Activated CD4-positive, alpha-beta T cell treated with anti-CD3 and anti-CD28 coated beads for 48 hours (primary cell): ENCODE results near the gene HPS1.
A peak's percentile ranks its signal among the peaks of the same experiment; 100 is the strongest.

Experiments used
- DNase-seq: peaks from one replicate; pipeline ENCODE4 v3.0.0-alpha.2; 2020

Gene HPS1

DNA sequence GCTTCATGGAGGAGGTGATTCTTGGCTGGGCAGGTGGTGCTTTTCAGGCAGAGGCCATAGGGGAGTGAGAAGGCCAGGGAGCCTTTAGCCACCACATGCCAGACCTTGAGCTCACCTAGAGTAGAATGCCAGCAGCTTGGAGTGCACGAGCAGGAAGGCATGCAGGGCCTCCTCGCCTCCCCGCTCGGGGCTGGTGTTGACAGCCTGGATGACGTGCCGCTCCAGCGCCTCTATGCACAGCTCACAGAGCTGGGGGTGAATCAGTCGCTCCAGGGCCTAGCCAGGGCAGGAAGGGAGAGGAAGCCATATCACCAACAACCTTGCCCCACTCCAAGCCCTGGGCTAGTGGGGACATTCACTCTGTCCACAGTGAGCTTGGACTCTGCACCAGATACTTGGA, 15.7 kb downstream of the HPS1 start:
- DNase-seq: no peak

DNA sequence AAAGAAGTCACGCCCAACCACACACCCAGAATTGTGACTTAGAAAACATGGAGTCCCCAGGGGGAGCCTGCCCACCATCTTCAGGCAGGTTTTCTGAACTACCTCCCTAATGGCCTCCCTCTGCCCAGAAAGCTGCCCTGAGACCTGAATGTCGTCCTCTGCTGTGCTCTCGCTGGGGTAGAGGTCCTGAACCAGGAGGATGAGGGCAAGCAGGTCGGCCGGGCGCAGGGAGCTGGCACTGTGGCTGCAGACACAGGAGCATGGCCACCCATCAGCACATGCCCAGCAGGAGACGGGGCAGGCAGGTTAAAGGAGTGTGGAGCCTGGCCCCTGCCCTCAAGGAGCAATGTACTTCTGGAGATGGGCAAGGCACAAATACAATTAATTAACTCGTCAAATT, 16.3 kb downstream of the HPS1 start:
- DNase-seq: no peak

DNA sequence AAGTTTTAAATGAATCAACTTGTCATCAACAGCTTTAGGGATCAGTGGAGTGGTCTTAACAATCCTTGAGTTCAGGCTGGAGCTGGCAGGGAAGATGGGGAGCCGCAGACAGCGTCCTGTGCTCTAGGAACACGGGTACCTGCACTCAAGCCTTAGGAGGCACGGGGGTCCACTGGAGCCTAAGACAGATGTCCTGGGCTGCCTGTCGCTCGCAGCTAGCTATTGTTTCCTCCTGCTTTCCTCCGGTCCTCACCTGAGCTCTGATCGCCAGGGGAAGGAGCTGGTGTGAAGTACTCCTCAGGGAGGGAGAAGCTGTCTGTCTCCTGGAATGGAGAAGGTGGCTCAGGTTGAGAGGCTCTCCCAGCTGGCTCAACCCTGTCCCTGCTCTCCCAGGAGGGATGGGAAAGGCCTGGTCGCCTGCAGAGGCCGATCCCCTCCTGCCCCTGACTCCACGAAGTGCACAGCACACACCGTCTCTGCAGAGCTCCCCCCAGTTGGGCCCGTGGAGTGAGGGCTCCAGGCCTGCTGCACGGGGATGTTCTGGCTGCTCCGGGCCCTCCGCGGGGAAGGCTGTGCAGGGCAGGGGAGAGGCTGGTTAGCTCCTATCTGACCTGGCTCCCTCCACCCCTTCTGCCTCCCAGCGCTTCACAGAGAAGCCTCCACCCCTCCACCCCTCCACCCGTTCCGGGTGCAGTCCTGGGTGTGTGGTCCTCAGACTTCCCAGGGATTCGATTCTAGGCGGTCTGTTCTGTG, 17.2 kb downstream of the HPS1 start:
- no peak for DNase-seq

DNA sequence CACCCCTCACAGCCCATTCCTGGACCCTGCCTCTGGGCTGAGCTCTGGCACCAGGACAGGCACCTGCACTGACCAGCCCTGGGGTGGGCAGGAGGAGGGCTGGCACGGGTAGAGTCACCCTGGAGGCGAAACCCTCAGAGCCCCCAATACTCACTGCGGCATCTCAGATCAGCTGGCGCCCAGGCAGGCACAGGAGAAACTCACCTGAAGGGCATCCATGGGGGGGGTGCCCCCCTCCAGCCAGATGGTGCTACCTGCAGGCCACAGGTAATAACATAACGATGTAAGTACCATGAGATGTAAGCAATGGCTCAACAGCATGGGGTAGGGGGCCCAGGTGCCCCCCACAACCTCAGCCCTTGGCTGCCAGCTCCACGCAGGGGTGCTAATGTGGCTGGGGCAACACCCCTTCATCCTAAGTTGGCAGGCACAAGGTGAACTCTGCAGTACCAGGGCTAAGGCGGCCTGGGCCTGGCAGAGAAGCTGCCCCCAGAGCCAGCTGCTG, 19.7 kb downstream of the HPS1 start:
- DNase-seq: no peak

DNA sequence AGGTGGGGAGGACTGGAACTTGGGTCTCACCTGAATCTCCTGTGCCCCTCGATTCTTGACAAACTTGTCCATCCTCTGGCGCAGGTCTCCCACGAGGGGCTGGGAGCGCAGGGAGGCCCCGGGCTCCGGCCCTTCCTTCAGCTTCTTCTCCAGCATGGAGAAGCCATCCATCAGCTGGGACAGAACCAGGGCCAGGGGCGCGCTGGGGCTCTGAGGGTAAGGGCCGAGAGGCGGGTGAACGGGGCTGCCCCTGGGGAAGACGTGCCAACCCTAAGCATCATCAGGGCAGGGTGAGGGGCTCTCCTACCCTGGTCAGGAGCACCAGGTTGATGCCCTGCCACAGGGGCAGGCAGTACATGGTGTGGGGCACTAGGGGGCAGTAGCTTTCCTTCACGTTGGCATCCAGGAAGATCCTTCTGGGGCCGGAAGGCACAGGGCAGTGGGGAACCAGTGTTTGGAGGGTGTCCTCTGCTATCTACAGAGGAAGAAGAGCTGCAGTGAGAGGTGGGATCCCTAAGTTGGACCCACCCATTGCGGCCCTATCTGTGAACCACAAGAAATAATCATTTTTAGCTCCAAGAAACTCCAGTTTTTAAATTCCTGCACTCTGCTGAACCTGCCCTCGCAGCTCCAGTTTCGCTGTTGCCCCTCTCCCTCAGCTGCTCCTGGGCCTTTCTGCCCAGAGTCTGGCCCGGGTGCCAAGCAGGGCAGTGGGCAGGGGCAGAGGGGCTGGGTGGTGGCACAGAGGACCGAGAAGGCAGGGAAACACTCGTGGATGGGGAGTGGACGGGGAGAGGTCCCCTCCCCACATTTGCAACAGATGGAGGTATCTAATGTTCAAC, 21.0 kb downstream of the HPS1 start:
- DNase-seq: peak; percentile 67

DNA sequence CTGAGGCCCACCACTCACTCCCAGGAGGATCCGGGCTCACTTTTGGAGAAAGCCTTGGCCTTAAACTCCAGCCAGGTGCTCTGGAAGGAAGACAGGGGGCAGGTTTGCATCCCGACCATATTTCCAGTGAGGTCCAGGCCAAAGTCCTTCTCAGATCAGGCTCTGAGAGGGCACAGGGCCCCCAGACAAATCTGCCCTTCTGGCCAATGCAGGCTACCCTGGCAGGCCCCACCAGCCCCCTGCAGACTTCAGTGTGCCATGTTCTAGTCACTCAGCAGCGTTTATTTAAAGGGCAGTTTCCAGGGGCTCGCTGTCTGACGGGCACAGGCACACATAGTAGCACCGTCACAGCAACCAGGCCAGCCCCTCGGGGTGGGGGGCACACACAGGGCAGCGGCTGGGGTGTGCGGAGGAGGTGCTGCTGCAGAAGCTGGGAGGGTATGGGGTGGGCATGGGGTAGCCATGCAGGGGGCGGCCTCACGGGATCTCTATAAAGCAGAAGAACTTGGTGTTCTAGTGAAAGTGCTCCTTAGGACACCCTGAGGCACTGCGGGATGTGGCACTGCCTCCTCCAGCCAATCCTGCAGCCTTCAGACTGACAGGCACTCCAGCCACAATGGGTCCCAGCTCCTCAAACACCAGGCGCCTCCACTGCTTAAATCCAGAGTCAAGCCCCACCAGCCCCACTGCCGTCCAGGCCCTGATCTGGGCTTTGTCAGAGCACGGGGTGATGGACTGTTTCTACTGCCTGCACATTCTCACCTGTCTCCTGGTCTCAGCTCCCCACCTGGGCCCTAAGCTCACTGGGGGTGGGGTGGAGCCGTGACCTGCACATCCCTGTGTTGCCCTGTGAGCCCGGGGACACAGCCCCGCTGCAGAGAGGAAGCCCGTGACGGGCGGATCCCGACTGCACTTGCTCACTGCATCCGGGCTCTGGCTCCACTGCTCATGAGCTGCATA, 22.2 kb downstream of the HPS1 start:
- DNase-seq: no peak

DNA sequence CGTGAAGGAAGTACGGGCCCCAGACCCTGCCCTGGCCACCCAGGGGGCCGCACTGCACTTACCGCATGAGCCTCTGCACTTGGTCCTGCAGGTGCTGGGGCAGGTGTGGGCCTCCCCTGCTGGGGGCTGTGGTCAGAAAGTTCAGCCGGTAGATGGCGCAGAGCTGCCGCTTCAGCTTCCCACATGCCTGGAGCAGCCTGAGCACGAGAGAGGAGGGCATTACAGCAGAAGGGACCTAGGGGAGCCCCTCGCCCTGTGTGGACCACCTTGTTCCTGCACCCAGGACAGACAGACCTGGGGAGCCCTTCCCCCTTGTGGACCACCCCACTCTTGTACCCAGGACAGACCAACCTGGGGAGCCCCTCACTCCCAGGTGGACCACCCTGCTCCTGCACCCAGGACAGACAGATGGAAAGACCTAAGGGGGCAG, 23.0 kb downstream of the HPS1 start:
- no peak for DNase-seq

DNA sequence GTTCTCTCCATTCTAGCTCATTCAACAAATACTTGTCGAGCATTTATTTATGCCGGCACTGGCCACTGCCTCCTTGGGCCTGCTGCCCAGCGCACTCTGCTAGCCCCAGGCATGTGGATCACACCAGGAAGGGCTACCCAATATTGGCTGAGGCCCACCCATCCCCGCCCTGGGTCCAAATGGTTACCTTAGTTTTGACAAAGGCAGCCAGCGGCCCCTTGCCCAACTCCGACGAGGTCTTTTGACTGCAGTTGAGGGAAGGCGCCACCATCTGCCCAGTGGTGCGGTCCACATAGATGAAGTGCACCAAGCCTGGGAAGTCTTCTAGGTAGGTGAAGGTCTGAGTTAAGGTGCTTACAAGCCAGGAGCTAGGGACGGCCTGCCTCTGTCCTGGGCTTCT, 24.6 kb downstream of the HPS1 start:
- no peak for DNase-seq

DNA sequence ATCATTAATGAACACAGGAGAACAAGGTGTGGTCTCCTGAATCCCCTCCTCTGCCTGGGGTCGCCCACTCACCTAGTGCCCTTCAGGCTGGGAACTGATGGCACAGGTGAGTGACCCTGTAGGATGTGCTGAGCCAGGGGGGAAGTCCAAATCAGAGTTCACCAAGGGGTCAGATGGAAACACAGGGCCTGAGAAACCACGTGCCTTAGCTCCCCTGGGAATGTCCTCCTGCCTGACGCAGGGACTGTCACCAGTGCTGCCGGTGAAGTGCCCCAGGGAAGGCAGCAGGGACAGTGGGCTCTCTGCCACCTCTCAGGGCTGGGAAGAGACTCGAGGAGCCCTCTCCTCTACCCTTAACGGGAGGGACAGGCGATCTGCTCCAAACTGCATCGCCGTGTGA, 25.9 kb downstream of the HPS1 start:
- DNase-seq: no peak

DNA sequence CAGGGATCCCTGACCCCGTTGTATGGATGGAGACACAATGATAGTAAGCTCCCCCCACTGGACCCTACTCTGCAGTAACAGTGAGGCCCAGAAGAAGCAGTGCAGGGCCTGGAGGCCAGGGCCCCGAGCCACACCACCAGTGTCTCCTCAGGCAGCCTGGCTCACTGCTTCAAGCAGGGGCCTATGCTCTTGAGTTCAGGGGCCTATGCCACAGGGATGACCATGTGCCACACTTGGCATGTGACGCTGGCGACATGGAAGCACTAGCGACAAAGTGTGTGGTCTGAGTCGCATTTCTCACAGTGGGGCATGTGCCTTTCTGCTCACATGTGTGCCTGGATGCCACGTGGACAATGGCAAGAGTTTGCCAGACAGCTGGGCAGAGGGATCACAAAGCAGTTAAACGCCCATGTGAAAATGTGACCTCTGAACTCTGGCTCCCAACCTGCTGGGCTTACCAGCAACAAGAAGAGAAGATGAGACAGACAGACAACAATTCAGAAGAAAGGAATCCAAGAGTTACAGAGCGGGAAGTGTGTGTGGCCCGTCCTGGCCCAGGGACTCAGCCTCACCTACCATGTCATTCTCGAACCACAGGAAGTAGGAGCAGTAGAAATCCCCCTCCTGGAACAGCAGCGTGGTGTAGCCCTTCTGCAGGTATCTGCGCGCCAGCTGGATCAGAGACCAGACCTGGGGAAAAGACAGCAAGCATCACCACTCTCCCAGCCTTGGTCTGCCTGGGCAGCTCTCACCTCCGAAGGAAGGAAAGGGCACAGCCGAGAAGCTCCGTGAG, 27.1 kb downstream of the HPS1 start:
- DNase-seq: no peak

DNA sequence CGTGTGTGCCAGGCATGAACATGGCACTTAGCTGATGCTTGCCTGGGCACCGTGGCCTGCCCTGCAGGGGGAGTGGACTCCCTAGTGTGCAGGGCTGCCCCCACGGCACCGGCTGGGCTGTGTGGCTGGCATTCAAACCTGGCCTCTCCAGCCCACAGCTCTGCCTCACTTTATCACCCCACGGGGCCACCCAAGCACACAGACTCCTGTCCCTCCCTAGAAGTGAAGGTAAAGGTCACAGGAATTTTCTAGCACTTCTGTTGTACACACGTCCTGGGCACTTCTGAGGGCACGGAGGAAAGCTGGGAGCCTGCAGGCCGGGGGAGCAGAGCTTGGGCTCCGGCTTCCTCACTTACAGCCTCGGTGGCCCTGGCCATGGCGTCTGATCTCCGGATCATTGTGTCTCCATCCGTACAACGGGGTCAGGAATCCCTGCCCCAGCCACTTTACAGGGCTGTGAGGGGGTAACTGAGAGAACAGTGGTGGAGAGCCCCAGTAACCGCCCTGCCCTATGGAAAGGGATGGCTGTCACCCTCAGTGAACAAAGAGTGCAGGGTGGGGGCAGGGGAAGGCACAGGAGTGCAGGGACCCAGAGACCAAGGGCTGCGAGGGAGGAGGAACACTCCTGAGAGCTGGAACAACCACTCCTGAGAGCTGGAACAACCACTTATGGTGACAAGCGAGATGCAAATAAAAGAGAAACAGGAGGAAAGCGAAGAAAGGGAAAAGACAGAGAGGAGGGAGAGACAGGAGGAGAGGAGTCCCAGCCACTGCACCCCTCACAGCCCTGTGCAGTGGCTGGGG, 27.9 kb downstream of the HPS1 start:
- DNase-seq: no peak

DNA sequence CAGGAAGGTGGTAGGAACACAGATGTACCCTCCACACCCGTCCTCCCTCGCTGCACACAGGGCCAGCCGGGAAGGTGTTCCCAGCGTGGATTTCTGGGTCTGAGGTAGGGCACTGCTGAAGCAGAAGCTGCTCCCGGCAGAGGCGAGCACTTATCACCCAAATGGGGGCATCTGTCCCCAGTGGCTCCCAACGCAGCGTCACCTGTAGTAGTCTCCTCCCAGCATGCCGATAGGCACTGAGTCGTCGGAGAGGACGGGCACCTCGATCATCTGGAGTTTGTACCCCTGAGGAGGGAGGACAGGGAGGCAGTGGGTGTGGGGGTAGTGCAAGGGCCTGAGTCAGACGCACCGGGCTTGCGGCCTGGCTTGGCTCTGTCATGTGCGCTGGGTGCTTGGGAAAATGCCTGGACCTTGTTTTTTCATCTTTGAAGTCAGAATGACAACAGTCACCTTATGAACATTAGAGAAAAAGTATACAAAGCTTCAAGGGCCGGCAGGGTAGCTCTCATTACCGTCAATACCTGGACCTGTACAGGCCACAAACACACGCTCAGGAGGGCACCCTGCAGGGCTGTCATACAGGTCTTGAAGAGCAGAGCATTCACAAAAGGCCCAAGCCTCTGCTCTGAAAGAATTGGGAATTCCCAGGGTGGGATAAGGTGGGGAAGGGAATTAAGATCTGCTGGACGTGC, 28.6 kb downstream of the HPS1 start:
- no peak for DNase-seq

DNA sequence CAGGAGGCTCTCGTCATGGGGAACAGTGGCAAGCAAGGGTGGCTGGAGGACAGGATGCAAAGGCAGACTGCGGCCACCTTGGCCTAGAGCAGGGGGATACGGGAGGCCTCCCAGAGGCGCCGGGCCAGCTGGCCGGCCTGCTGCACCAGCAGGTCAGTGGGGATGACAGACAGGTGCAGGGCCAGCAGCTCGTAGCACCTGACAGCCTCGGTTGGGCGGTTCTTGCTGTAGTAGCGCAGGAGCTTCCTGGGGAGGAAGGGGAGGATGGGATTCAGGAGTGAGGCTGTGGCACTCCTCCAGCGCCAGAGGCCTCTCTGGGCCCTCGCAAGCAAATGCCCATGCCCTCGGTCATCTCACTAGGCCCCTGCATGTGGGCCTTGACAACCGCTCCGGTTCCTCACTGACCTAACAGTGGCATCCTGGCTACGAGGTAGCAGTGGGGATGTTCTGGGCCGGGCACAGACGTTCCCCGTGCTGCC, 29.2 kb downstream of the HPS1 start:
- DNase-seq: no peak

DNA sequence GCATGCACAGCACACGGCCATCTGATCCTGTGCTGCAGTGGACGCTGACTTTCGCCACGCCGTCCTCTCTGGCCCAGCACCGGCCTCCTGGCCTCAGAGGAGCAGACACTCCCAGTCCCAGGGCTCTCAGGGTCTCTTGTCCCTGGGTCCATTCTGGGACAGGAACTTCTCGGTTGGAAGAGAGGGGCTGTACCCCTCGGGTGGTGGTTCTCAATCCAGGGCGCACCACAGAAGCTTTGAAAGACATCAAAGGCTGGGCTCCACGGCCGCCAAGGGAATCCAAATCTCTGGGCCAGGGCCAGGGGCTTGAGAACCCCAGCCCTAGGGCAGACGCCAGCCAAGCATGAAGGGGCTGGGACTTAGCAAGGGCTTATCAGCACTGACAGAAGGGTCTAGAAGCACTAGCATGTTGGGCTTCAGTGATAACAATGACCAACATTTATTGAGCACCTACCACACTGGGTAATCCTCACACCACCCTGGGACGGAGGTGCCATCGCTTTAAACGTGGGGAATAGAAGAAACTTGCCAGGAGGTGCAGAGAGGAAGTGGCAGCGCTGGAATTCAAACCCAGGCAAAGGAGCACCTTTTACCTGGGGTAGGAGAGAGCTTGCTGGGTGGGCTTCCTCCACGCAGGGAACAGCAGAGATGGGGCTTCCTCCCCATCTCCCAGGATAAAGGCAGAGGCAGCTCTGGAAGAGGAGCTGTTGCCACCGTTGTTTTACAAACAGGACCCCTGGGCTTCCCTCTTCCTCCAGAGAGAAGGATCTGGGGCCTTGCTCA, 29.9 kb downstream of the HPS1 start:
- DNase-seq: no peak

DNA sequence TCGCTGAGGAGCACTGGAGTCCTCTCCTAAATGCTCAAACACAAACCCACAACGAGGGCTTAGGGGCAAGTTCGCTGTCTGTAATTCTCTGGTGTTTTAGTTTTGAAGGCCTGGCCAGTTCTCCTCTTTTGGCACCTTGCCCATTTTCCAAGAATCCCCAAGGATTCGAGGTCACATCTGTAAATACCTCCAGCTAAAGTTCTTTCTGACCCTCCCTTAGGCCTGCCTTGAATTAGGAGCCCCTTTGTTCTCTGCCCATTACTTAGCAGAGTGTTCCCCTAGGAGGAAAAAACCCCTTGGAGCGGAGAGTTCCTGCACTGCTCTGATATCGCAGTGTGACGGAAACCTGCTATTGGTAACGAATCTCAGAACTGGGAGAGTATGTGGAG, 31.0 kb downstream of the HPS1 start:
- no peak for DNase-seq

DNA sequence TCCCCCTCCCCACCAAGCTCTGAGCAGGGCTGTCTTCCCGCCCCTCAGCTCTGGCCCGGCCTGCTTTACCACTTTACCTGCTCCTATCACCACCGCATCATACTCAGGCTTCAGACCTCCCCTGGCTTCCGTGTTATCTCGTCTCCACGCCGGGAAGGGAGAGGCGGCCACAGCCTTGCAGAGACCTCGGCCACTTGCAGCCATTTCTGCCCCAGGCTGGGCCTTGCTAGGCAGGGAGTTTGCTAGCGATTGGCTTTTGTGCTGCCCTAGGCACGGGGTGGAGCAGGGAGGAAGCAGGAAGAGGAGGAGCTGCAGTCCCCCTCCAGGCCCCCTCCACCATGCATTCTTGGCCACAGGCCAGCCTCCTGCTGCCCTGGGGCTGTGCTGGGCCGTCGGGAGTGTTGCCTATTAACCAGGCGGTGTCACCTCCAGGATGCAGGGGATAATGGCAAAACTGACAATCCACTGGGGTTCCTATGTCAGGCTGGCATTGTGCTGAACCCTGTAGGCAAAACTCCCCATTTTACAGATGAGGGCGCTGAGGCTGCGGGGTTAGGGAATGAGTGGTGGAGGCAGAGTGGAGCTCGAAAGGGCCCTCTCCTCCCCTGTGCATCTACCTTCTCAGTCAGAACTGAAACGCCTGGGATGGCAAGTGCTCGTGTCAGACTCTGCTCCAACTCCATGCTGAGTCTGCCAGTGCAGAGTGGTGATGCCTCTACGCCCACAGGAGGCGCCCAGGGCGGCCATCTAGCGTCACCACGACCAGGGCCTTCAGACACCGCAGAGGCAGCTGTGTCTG, 31.6 kb downstream of the HPS1 start, which contains the start of gene PYROXD2:
Gene PYROXD2 (minus strand): TSS at position 251 of the 799 bp plus-strand sequence. CDS start 47 bp downstream, at position 204.
- peak; percentile 44 for DNase-seq

DNA sequence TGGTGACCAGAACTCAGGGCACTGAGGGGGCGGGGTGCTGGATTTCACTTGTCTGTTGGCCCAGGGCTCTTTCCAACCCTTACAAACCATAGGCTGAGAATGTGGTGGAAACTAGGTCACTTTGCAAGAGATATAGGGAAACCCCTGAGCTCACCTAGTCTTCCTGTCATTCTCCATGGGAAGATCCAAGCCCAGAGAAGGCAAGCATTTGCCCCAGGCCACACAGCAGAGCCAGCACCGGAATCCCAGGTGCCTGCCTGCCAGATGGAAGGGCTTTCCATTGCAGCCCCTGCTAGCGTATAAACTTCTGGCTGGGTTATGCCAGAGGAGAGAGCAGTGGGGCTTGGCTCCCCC, 32.2 kb downstream of the HPS1 start:
- DNase-seq: no peak

DNA sequence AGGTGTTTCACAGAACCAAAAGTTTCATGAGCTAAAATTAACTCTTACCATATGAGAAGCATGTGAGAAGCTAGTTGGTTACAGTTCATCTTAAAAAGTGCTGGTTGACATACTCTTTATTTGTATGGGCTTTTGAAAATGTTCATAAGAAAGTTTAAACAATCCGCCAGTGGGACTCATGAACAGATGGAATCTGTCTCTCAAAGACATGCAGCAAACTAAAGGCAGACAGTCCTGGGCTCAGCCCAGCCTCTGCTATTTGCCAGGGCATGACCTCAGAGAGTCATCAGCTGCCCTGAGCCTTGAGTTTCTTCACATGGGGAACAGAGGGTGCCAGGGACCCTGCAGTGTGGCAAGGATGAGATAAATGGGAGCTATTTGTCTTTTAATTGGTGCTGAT, 35.0 kb downstream of the HPS1 start:
- DNase-seq: no peak

DNA sequence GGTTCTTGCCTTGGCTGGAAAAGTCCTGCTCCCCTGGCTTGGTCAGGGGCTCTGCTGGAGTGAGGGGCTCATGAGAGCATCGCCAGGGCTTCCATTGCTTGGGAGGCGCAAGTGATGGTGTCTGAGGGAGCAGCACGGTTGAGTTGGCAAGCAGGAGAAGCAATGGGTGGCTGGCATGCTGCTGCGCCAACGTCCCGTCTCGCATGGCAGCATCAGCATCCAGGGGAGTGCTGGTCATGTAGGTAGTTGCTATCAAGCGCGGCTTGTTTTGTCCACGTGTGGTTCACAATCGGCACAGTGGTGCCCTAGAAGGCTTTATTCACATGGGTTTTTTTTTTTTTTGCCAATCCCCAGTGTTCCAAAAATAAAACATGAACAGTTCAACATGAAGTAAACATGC, 35.6 kb downstream of the HPS1 start:
- DNase-seq: no peak
